Dermis microvascular lymphatic vessel endothelial cell (primary cell): ENCODE measurements around the gene CMBL. TPM values are rescaled to one million over a fixed set of nuclear protein-coding genes. Genes with fewer than 3 reads are reported as not detected.

Experiments used
- DNase-seq, 2 donors: peaks; one replicate each; pipeline versions ENCODE4 v3.0.0 to v3.0.0-alpha.2; 2010; ENCODE audit warnings: low read depth in 2 of 2
- total RNA-seq: library from RNA; depleted of rRNA; stranded (reverse); fragments of >200 nt; gene quantifications from 2 replicates; pipeline ENCODE4 v1.2.1, GENCODE V29; 2014

CMBL gene
- total RNA-seq, 1 donor from 2014 or later = 3.7 TPM

- peak in 1 of 2 donors; percentile 18 for DNase-seq
Measured at GRCh38 chr5:10310066-10310779, 2.5 kb upstream of the CMBL start.

- no peak for DNase-seq
Measured at GRCh38 chr5:10308844-10309243, 1.1 kb upstream of the CMBL start.

GRCh38 chr5:10306806-10307205, 896 bp downstream of the CMBL start:
- no peak for DNase-seq

- no peak for DNase-seq
Measured at GRCh38 chr5:10306114-10306513, 1.6 kb downstream of the CMBL start.

- DNase-seq = peak; percentile 9 to 15
Measured at GRCh38 chr5:10304932-10305331, 2.8 kb downstream of the CMBL start.

GRCh38 chr5:10303699-10304170, 4.0 kb downstream of the CMBL start:
- no peak for DNase-seq

- DNase-seq = no peak
Measured at GRCh38 chr5:10303201-10303600, 4.5 kb downstream of the CMBL start.

- peak in 1 of 2 donors; percentile 21 for DNase-seq
Measured at GRCh38 chr5:10301842-10302610, 5.7 kb downstream of the CMBL start.

GRCh38 chr5:10301266-10301665, 6.4 kb downstream of the CMBL start:
- no peak for DNase-seq

- DNase-seq = no peak
Measured at GRCh38 chr5:10300246-10300645, 7.5 kb downstream of the CMBL start.

- no peak for DNase-seq
Measured at GRCh38 chr5:10297646-10298204, 10.0 kb downstream of the CMBL start.

- DNase-seq = peak; percentile 62 to 76
Measured at GRCh38 chr5:10295619-10296326, 11.9 kb downstream of the CMBL start.

GRCh38 chr5:10293907-10294662, 13.6 kb downstream of the CMBL start:
- no peak for DNase-seq

GRCh38 chr5:10291692-10292339, 15.9 kb downstream of the CMBL start:
- no peak for DNase-seq

GRCh38 chr5:10290438-10290837, 17.3 kb downstream of the CMBL start:
- DNase-seq = no peak

GRCh38 chr5:10289991-10290390, 17.7 kb downstream of the CMBL start:
- no peak for DNase-seq

- no peak for DNase-seq
Measured at GRCh38 chr5:10289353-10289752, 18.3 kb downstream of the CMBL start.

GRCh38 chr5:10288592-10289219, 19.0 kb downstream of the CMBL start:
- peak in 1 of 2 donors; percentile 30 for DNase-seq

GRCh38 chr5:10286862-10287227, 20.9 kb downstream of the CMBL start:
- no peak for DNase-seq

GRCh38 chr5:10286162-10286861, 21.4 kb downstream of the CMBL start:
- DNase-seq = no peak
